Thymus (tissue), 11 donors: Measurements from ENCODE around the gene IRX3. TPM values are rescaled to one million over a fixed set of nuclear protein-coding genes. Genes with fewer than 3 reads are reported as not detected.

ENCODE experiments used
- DNase-seq, 9 donors: peaks; one replicate each; pipeline ENCODE4 v3.0.0-alpha.2; 2013; ENCODE audit warnings: low spot score in 9 of 9, low read depth in 6 of 9, missing footprints in 1 of 9
- H3K27ac ChIP-seq, 2 donors: one replicate each; pipeline ENCODE4 v1.5.1; 2013; ENCODE audit warnings: control low read depth in 1 of 2, low read depth in 1 of 2, low read length in 1 of 2, mild to moderate bottlenecking in 1 of 2, moderate library complexity in 1 of 2
- H3K27me3 ChIP-seq, 2 donors: one replicate each; pipeline ENCODE4 v1.5.1; 2013; ENCODE audit warnings: low read length in 1 of 2; ENCODE audit not compliant: control insufficient read depth in 2 of 2, insufficient read depth in 1 of 2
- H3K36me3 ChIP-seq, 2 donors: one replicate each; pipeline ENCODE4 v1.5.1; 2013; ENCODE audit warnings: low read length in 1 of 2, mild to moderate bottlenecking in 1 of 2, moderate library complexity in 1 of 2; ENCODE audit not compliant: control insufficient read depth in 2 of 2, insufficient read depth in 2 of 2
- H3K4me1 ChIP-seq, 2 donors: one replicate each; pipeline ENCODE4 v1.5.1; 2013; ENCODE audit warnings: low read length in 2 of 2; ENCODE audit not compliant: control insufficient read depth in 2 of 2, insufficient read depth in 2 of 2
- H3K4me3 ChIP-seq, 2 donors: one replicate each; pipeline ENCODE4 v1.5.1; 2013; ENCODE audit warnings: low read length in 2 of 2, control low read depth in 1 of 2, mild to moderate bottlenecking in 1 of 2
- H3K9me3 ChIP-seq, 2 donors: one replicate each; pipeline ENCODE4 v1.5.1; 2013; ENCODE audit warnings: low read length in 1 of 2, mild to moderate bottlenecking in 1 of 2; ENCODE audit not compliant: control insufficient read depth in 2 of 2, insufficient read depth in 1 of 2
- WGBS: extraction: QIAGEN DNeasy Blood & Tissue Kit; methylation state at CpG from one replicate; pipeline ENCODE4 v1.1.7; 2013; 5-methylcytosine and 5-hydroxymethylcytosine counted together
- polyA plus RNA-seq: library from polyadenylated mRNA; stranded (reverse); fragments of 200-250 nt; gene quantifications from one replicate; pipeline ENCODE4 v1.2.3, GENCODE V29; 2013
- total RNA-seq: library from RNA; stranded (reverse); fragments of 120-200 nt; gene quantifications from one replicate; pipeline ENCODE4 v1.2.4, GENCODE V29; 2013
- donor health status: healthy.

Gene IRX3
- total and polyA plus RNA-seq, 2 donors = 0.85 to 4.3 TPM

DNA sequence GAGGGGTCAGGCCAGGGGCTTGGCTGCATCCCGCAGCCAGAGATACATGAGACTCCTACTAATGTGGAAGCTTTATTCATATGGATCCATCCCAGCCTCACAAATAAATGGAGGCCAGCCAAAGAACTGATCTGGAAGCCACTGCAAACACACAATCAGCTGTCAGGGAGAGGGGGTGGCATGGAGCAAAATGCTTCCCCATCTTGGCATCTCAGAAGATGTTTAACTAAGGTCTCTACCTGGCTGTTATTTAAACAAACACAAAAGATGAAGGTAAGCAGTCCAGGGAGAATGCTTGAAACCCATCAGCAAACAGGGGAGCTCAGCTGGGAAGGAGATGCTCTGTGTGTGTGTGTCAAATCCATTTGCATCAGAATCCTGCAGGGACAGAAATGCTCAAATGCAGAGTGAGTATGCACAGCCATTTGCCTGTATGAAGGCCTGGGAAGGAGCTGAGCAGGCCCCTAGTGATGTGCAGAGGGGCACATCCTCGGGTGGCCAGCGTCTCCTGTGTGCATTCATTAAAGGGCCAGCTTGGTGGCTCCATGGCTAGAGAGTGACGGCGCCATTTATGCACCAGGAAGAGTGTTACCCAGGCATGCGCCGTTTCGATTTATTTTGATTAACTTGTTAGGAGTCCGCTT is 34.2 kb upstream of the IRX3 start:
- WGBS = 73% methylated on average over 9 of the region's 9 CpGs
- no peak overlapping the region for H3K27ac ChIP-seq
- no peak for DNase-seq
- no peaks in the 10 kb centered on the region for H3K27me3 ChIP-seq
- H3K36me3 ChIP-seq = no peaks in the 10 kb centered on the region
- H3K4me3 ChIP-seq = no peak overlapping the region
- no peaks in the 10 kb centered on the region for H3K4me1 ChIP-seq
- H3K9me3 ChIP-seq = no peaks in the 10 kb centered on the region

DNA sequence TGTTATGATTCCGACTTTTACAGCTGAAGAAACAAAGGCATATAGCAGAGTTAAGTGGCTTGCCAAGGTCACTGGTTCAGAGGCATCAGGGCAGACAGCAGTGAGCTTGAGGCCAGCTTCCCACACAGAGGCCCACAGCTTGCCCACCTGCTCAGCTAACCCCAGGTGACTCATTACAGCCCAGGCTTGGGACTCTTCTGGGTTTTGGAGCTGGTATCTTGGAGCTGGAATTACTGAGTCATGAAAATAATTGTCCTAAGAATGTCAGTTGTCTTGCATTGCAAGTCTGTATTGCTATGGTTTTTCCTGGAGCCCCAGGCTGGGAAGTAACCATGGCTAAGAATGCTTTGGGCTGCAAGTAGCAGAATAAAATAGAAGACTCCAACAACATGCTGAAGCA is 32.4 kb upstream of the IRX3 start:
- Histone ChIP-seq H3K4me3 (no peak overlapping the region), H3K27me3 (no peaks in the 10 kb centered on the region), H3K36me3 (no peaks in the 10 kb centered on the region), H3K9me3 (no peaks in the 10 kb centered on the region), H3K4me1 (no peaks in the 10 kb centered on the region), H3K27ac (no peak overlapping the region)
- DNase-seq = no peak
- WGBS = 95% methylated on average over 1 of the region's 1 CpG

DNA sequence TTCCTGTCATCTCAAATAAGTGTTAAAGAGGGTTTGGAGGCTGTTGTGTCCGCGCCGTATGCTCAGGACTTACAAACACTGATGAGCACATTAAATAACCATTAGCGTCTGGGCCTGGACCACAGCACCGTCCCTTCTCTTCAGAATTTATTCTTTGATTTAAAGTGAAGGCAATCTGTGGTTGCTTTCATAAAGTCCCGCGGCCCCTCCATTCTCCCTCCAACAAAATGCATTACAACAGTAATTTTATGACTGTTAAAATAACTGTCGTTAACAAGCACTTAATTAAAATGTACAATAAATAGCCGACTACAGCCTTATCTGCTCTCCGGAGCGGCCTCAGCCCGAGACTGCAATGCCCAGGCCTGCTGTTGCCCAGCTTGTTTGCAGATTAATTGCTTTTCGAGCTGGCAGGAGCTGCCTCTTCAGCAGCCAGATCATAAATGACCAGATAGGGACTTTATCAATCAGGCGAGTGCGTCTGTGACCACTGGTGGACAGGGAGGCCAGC is 30.6 kb upstream of the IRX3 start:
- WGBS = 90% methylated on average over 15 of the region's 15 CpGs
- Histone ChIP-seq H3K4me1 (no peaks in the 10 kb centered on the region), H3K27ac (no peak overlapping the region), H3K36me3 (no peaks in the 10 kb centered on the region), H3K9me3 (no peaks in the 10 kb centered on the region), H3K4me3 (no peak overlapping the region), H3K27me3 (no peaks in the 10 kb centered on the region)
- no peak for DNase-seq

DNA sequence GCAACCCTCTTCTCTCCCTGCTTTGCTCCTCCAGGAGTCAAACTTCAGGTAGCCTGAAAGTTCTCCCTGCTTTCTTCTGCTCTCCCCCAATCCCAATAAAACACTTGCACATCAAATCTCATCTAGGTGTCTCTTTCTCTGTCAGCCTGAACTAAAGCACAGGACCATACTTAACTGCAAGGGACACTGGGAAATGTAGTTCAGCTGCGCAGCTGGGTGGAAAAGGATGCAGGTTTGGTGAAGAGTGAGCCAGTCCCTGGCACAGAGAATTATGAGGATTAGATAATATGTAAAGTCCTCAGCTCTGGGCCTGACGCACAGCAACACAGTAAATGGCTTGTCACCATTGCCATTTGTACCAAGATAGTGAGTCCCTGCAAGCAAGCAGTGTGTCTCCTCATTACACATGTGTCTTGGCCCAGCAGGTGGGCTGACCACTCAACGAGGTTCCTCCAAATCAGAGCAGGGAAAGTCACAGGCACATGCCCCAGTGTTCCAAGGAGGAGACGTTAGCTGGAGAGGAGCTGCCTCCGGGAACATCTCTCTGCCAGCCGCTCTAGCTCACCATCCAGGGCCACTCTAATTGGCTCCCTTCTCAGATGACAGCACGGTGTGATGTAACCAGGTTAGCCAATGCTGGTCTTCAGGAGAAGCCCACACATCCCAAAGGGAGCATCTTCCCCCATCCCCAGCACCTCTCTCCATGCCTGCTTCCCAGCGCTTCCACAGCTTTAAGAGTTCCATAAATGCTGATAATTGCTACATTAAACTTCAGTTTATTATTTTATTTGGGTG is 29.7 kb upstream of the IRX3 start:
- H3K4me3 ChIP-seq = no peak overlapping the region
- no peaks in the 10 kb centered on the region for H3K27me3 ChIP-seq
- no peaks in the 10 kb centered on the region for H3K4me1 ChIP-seq
- 82% methylated on average over 8 of the region's 8 CpGs for WGBS
- no peaks in the 10 kb centered on the region for H3K9me3 ChIP-seq
- H3K27ac ChIP-seq = no peak overlapping the region
- no peak for DNase-seq
- no peaks in the 10 kb centered on the region for H3K36me3 ChIP-seq

DNA sequence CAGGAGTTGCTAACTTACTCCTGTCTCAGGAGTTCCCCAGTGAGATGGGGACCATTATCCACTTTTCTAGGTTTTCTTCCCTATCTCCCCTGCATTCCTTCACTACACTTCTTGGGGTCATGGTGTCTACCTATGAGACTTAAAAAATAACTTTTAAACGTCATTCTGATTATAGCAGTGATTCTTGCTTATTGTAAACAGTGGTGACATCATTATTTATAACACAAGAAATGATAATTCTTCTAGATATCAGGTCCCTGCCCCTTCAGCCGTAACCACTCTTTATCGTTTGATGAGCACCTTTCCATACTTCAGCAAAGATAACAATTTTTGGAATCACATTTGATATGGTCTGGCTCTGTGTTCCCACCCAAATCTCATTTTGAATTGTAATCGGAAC is 27.2 kb upstream of the IRX3 start:
- Histone ChIP-seq H3K27me3 (no peaks in the 10 kb centered on the region), H3K36me3 (no peaks in the 10 kb centered on the region), H3K4me1 (no peaks in the 10 kb centered on the region), H3K9me3 (no peaks in the 10 kb centered on the region), H3K4me3 (no peak overlapping the region), H3K27ac (no peak overlapping the region)
- 90% methylated on average over 4 of the region's 4 CpGs for WGBS
- DNase-seq = no peak

DNA sequence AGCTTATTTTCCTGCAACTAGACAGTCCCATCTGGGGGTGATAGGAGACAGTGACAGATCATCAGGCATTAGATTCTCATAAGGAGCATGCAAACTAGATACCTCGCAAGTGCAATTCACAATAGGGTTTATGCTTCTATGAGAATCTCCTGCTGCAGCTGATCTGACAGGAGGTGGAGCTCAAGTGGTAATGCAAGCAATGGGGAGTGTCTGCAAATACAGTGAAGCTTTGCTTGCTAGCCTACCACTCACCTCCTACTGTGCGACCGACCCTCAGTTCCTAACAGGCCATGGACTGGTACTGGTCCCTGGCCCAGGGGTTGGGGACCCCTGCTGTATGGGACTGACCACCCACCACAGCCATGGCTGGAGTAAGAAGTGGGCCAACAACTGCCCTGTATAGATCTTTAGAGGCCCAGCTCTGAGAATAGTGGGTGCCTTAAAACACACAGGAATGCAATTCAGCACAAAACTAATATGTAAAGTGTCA is 26.0 kb upstream of the IRX3 start:
- H3K27ac ChIP-seq = no peak overlapping the region
- no peaks in the 10 kb centered on the region for H3K4me1 ChIP-seq
- 96% methylated on average over 3 of the region's 3 CpGs for WGBS

DNA sequence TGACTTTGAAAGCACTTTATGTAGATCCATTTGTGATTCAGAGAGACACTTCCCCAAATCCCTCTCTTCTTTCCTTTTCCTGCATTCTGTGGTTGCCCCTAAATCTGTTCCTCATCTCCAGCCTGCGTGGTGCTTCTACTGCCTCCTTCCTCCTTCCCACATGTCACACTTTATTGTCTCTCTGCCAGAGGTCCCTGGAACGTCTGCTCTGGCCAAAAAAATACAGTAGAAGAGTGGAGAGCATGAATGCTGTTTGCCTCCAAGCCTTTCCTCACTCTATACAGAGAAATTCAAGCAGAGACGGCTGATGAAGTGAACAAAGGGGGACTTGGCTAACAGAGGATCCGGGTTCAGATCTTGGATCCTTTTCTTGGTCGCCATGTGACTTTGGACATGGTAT is 22.8 kb upstream of the IRX3 start:
- no peak overlapping the region for H3K27ac ChIP-seq
- peaks cover 0 to 2% of the 10 kb centered on the region in 2 donors for H3K27me3 ChIP-seq
- no peaks in the 10 kb centered on the region for H3K9me3 ChIP-seq
- no peak for DNase-seq
- H3K4me1 ChIP-seq = no peaks in the 10 kb centered on the region
- 57% methylated on average over 5 of the region's 5 CpGs for whole genome bisulfite sequencing
- H3K36me3 ChIP-seq = no peaks in the 10 kb centered on the region
- H3K4me3 ChIP-seq = no peak overlapping the region

More for the DNA sequence above, 26.0 kb upstream of the IRX3 start:
- H3K4me3 ChIP-seq = no peak overlapping the region
- no peaks in the 10 kb centered on the region for H3K9me3 ChIP-seq
- no peaks in the 10 kb centered on the region for H3K36me3 ChIP-seq
- H3K27me3 ChIP-seq = no peaks in the 10 kb centered on the region
- DNase-seq = no peak

DNA sequence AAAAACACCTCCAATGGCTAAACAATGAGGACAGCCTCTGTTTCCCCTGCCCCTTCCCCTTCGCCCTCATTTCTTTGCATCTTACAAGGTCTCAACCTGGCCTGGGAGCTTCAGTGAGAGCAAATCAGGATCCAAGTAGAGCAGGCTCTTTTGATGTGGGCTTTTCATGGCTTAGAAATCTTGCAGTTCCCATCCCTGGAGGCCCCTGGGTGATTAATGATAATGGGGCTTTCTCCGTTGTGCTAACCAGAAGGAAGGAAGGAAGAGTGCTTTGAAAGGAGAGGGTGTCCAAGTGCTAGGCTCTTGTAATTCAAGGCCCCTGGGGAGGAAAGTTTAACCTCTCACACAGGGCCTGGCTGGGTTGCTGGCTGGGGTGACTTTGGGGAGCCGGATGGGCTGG is 18.5 kb upstream of the IRX3 start:
- H3K4me3 ChIP-seq = no peak overlapping the region
- no peak for DNase-seq
- H3K27ac ChIP-seq = no peak overlapping the region
- H3K27me3 ChIP-seq = peaks cover 2 to 6% of the 10 kb centered on the region in 2 donors
- H3K4me1 ChIP-seq = no peaks in the 10 kb centered on the region
- no peaks in the 10 kb centered on the region for H3K36me3 ChIP-seq
- H3K9me3 ChIP-seq = no peaks in the 10 kb centered on the region
- WGBS = 55% methylated on average over 3 of the region's 3 CpGs

DNA sequence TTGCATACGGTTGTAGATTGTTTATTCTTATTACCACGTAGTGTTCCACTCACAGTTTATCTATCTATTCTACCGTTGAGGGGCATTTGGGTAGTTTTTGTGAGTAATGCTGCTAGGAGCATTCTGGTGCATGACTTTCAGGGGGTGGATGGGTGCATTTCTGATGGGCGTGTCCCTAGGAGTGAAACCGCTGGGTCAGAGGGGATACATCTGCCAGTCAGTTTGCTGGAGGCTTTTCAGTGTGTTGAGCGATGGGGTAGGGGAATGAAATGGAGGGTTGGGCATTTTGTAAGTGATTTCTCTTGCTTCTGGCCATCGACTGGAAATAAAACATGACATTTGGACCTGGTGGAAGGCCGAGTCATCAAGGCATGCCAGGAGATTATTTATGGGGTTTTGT is 17.0 kb upstream of the IRX3 start:
- Histone ChIP-seq H3K9me3 (no peaks in the 10 kb centered on the region), H3K27me3 (peaks cover 4 to 6% of the 10 kb centered on the region in 2 donors), H3K4me1 (no peaks in the 10 kb centered on the region), H3K36me3 (no peaks in the 10 kb centered on the region), H3K27ac (no peak overlapping the region), H3K4me3 (no peak overlapping the region)
- 84% methylated on average over 8 of the region's 8 CpGs for WGBS
- no peak for DNase-seq
